ENCODE data around the gene SHC1. TPM values are rescaled to one million over a fixed set of nuclear protein-coding genes. Genes with fewer than 3 reads are reported as not detected.

The SHC1 gene
- total and polyA plus RNA-seq, 2 donors (not counting 1 experiment from before 2014, with no cell fraction given): 50.1 to 61.4 TPM

DNA sequence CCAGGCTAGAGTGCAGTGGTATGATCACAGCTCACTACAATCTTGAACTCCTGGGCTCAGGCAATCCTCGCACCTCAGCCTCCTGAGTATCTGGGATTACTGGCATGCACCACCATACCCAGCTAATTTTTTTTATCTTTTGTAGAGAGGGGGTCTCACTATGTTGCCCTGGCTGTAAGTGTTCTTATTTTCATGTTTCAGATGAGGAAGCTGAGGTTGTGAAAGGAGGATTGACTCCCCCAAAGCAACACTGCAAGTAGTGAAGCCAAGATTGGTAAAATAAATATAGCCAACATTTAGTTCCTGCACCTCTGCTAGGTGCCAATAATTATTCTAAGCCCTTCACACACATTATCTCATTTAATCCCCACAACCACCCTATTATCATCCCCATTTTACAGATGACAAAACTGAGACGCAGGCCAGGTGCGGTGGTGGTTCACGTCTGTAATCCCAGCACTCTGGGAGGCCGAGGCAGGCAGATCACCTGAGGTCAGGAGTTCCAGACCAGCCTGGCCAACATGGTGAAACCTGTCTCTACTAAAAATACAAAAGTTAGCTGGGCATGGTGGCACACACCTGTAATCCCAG lies 36.1 kb downstream of the SHC1 start:
- ChIA-PET POLR2A (no interaction called here), CTCF (interaction anchor here (0.7 to 2.3 kb wide), 3 partner anchors 13 to 83 kb away, joined by 3 to 7 read pairs (median 6); no protein-coding TSS in a partner anchor)
- peaks cover 0 to 6% of the 10 kb centered on the region in 2 experiments for H3K36me3 ChIP-seq (replicated peaks in 1 of 2; ENCODE audit: control extremely low read depth in 1 of 2, control insufficient read depth in 1 of 2, extremely low read depth in 1 of 2, insufficient read depth in 2 of 2, low read length in 1 of 2)
- Mint-ChIP-seq H3K4me3 (peak overlapping the region; percentile 26), H3K9me3 (ENCODE audit: insufficient read depth) (no peaks in the 10 kb centered on the region), H3K27ac (peak overlapping the region; percentile 61), H3K27me3 (no peaks in the 10 kb centered on the region), H3K4me1 (peaks cover 34% of the 10 kb centered on the region)
- H3K4me3 ChIP-seq (ENCODE audit: control extremely low read depth in 1 of 5, extremely low read depth in 1 of 5, insufficient read depth in 1 of 5, low read depth in 2 of 5, low read length in 4 of 5): no peak overlapping the region
- peaks cover 18 to 28% of the 10 kb centered on the region in 2 donors for H3K4me1 ChIP-seq (ENCODE audit: control insufficient read depth in 2 of 2, insufficient read depth in 2 of 2, low read length in 2 of 2)
- no peak overlapping the region for H3K4me2 ChIP-seq (replicated peaks; ENCODE audit: low read depth, low read length, poor library complexity, severe bottlenecking)
- intact Hi-C loops (cut with micrococcal nuclease): no loop called here
- no peak overlapping the region for H2AFZ ChIP-seq (ENCODE audit: insufficient read depth, low read depth, low read length, poor library complexity, severe bottlenecking)
- DNase-seq: no peak
- TF ChIP-seq CTCF (IDR thresholded peaks at IDR 0.05) (no peak), EZH2 (IDR thresholded peaks at IDR 0.05; ENCODE audit: borderline replicate concordance, insufficient read depth, low read depth, low read length, poor library complexity, severe bottlenecking) (no peak)
- no peaks in the 10 kb centered on the region for H4K20me1 ChIP-seq (ENCODE audit: control insufficient read depth, insufficient read depth, low read length, poor library complexity, severe bottlenecking)
- H3K27ac ChIP-seq (ENCODE audit: low read length in 2 of 2): no peak overlapping the region
- WGBS (ENCODE audit: insufficient coverage): 94% methylated on average over 4 of the region's 5 CpGs
- H3K79me2 ChIP-seq (ENCODE audit: control insufficient read depth, insufficient read depth, low read length): peaks cover 23% of the 10 kb centered on the region
- no peak for ATAC-seq (ENCODE audit: low read depth)
- H3K9me3 ChIP-seq (ENCODE audit: control extremely low read depth in 1 of 3, control insufficient read depth in 2 of 3, insufficient read depth in 1 of 3, low read length in 2 of 3): no peaks in the 10 kb centered on the region
- no peak overlapping the region for H3K9ac ChIP-seq (ENCODE audit: low read length)
- H3K27me3 ChIP-seq (replicated peaks in 1 of 4; ENCODE audit: control extremely low read depth in 1 of 4, control insufficient read depth in 3 of 4, insufficient read depth in 4 of 4, low read length in 3 of 4): no peaks in the 10 kb centered on the region

GRCh38 chr1:154931940-154932487 lies 38.5 kb downstream of the SHC1 start:
- H4K20me1 ChIP-seq (ENCODE audit: control insufficient read depth, insufficient read depth, low read length, poor library complexity, severe bottlenecking): no peaks in the 10 kb centered on the region
- H3K27ac ChIP-seq (ENCODE audit: low read length in 2 of 2): no peak overlapping the region
- H3K9me3 Mint-ChIP-seq (ENCODE audit: insufficient read depth): no peaks in the 10 kb centered on the region
- no peaks in the 10 kb centered on the region for H3K9me3 ChIP-seq (ENCODE audit: control extremely low read depth in 1 of 3, control insufficient read depth in 2 of 3, insufficient read depth in 1 of 3, low read length in 2 of 3)
- ChIA-PET CTCF (interaction anchor here (1.1 to 2.2 kb wide), 3 partner anchors 13 to 373 kb away, joined by 3 to 9 read pairs (median 4); no protein-coding TSS in a partner anchor), POLR2A (no interaction called here)
- peaks cover 19% of the 10 kb centered on the region for H3K79me2 ChIP-seq (ENCODE audit: control insufficient read depth, insufficient read depth, low read length)
- DNase-seq: no peak
- WGBS (ENCODE audit: insufficient coverage): 97% methylated on average over 6 of the region's 11 CpGs
- intact Hi-C loops (cut with micrococcal nuclease): no loop called here
- no peak overlapping the region for H3K27ac Mint-ChIP-seq
- no peak overlapping the region for H3K4me3 ChIP-seq (ENCODE audit: control extremely low read depth in 1 of 5, extremely low read depth in 1 of 5, insufficient read depth in 1 of 5, low read depth in 2 of 5, low read length in 4 of 5)
- no peak overlapping the region for H3K4me3 Mint-ChIP-seq
- peaks cover 0 to 18% of the 10 kb centered on the region in 2 experiments for H3K36me3 ChIP-seq (replicated peaks in 1 of 2; ENCODE audit: control extremely low read depth in 1 of 2, control insufficient read depth in 1 of 2, extremely low read depth in 1 of 2, insufficient read depth in 2 of 2, low read length in 1 of 2)
- H3K4me2 ChIP-seq (replicated peaks; ENCODE audit: low read depth, low read length, poor library complexity, severe bottlenecking): no peak overlapping the region
- no peak for TF ChIP-seq CTCF (IDR thresholded peaks at IDR 0.05)
- TF ChIP-seq EZH2 (IDR thresholded peaks at IDR 0.05; ENCODE audit: borderline replicate concordance, insufficient read depth, low read depth, low read length, poor library complexity, severe bottlenecking): no peak
- ATAC-seq (ENCODE audit: low read depth): no peak
- no peaks in the 10 kb centered on the region for H3K27me3 Mint-ChIP-seq
- H2AFZ ChIP-seq (ENCODE audit: insufficient read depth, low read depth, low read length, poor library complexity, severe bottlenecking): no peak overlapping the region
- no peak overlapping the region for H3K9ac ChIP-seq (ENCODE audit: low read length)
- H3K27me3 ChIP-seq (replicated peaks in 1 of 4; ENCODE audit: control extremely low read depth in 1 of 4, control insufficient read depth in 3 of 4, insufficient read depth in 4 of 4, low read length in 3 of 4): no peaks in the 10 kb centered on the region
- H3K4me1 Mint-ChIP-seq: peaks cover 17% of the 10 kb centered on the region
- peaks cover 11% of the 10 kb centered on the region in 2 donors for H3K4me1 ChIP-seq (ENCODE audit: control insufficient read depth in 2 of 2, insufficient read depth in 2 of 2, low read length in 2 of 2)

All from B cell (primary cell).